ENCODE results near the gene GCA.

GCA gene

GRCh38 chr2:162328424-162329157 is 15.3 kb upstream of the GCA start:
- DNase-seq = no peak

GRCh38 chr2:162330881-162331280 is 13.1 kb upstream of the GCA start:
- DNase-seq = no peak

GRCh38 chr2:162333968-162334367 is 10.0 kb upstream of the GCA start:
- no peak for DNase-seq

- DNase-seq = no peak
Measured at GRCh38 chr2:162337868-162338267, 6.1 kb upstream of the GCA start.

GRCh38 chr2:162340822-162341221 is 3.1 kb upstream of the GCA start:
- no peak for DNase-seq

- no peak for DNase-seq
Measured at GRCh38 chr2:162342321-162342720, 1.6 kb upstream of the GCA start.

GRCh38 chr2:162342841-162343240 is 1.1 kb upstream of the GCA start:
- DNase-seq = no peak

GRCh38 chr2:162343492-162343823 is 474 bp upstream of the GCA start:
- DNase-seq = no peak

- no peak for DNase-seq
Measured at GRCh38 chr2:162344617-162344950, 652 bp downstream of the GCA start.

- no peak for DNase-seq
Measured at GRCh38 chr2:162365392-162365791, 21.5 kb downstream of the GCA start.

- DNase-seq = no peak
Measured at GRCh38 chr2:162368494-162368893, 24.6 kb downstream of the GCA start.

- DNase-seq = no peak
Measured at GRCh38 chr2:162369551-162369950, 25.6 kb downstream of the GCA start.

- no peak for DNase-seq
Measured at GRCh38 chr2:162370931-162371330, 27.0 kb downstream of the GCA start.

- no peak for DNase-seq
Measured at GRCh38 chr2:162372818-162373217, 28.9 kb downstream of the GCA start.

GRCh38 chr2:162379719-162380580 is 36.0 kb downstream of the GCA start:
- no peak for DNase-seq

GRCh38 chr2:162381851-162382250 is 37.9 kb downstream of the GCA start:
- DNase-seq = no peak

GRCh38 chr2:162382278-162382677 is 38.3 kb downstream of the GCA start:
- DNase-seq = no peak

GRCh38 chr2:162385536-162385935 is 41.6 kb downstream of the GCA start:
- DNase-seq = no peak

GRCh38 chr2:162390801-162391200 is 46.9 kb downstream of the GCA start:
- DNase-seq = no peak

GRCh38 chr2:162400336-162400735 is 56.4 kb downstream of the GCA start:
- DNase-seq = no peak

- no peak for DNase-seq
Measured at GRCh38 chr2:162401871-162402270, 57.9 kb downstream of the GCA start.

- no peak for DNase-seq
Measured at GRCh38 chr2:162403884-162404283, 60.0 kb downstream of the GCA start.

All from NCI-H2029 (cell line).